Measurements from ENCODE around the gene RFX2.
"Not testable (repeated sequence)": the region's sequence is repeated elsewhere in the genome, so short reads cannot be mapped to it uniquely, and the experiment has no call there.

Gene RFX2

DNA sequence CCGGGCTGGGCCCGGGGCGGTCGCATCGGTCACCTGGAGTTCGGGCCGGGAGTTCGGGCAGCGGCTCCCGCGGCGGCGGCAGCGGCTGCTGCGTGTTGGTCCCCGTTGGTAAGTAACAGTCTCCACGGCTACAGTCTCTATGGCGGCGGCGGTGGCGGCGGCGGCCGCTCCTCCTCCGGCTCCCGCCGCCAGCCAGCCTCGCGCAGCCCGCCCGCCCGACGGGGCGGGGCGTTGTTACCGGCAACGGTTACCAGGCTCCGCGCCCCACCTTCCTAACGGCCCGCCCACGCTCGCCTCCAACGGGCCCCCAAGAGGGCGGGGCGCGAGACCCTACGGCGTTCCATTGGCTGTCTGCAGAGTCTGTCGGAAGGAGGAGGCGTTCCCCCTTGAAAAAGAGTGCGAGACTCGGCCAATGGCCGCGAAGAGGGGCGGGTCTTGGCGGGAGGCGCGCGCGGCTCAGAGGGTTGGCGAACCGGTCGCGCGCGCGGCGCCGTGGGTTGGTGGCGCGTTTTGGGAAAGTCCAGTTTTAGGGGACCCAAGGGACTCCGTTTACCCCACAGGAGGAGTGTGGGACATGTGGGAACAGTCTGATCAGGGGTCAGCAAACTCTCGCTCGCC is at the start of gene RFX2:
Gene RFX2, minus strand, starts transcription at position 141 of the 618 bp plus-strand sequence. CDS start 63,004 bp downstream, outside the sequence.
- peak; percentile 98 for DNase-seq (ENCODE audit: low read depth, low spot score)

DNA sequence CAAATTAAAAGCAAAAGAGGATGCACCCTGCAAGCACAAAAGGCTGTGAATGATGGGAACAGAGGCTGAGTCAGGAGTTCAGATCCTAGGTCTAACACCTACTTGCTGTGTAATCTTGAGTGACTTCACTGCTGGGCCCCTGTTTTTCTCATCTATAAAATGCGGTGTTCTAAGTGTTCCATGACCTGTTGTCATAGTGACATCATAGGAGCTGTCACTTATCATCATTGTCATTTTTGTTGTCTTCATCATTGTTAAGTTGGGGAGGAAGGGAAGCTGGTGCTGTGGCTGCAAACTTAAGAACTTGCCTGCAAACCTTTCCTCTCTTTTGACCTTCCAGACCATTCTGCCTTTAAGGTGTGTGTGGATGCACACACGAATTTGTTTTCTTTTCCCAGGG is 45.7 kb upstream of the RFX2 start:
- no peak for DNase-seq (ENCODE audit: low read depth, low spot score)

DNA sequence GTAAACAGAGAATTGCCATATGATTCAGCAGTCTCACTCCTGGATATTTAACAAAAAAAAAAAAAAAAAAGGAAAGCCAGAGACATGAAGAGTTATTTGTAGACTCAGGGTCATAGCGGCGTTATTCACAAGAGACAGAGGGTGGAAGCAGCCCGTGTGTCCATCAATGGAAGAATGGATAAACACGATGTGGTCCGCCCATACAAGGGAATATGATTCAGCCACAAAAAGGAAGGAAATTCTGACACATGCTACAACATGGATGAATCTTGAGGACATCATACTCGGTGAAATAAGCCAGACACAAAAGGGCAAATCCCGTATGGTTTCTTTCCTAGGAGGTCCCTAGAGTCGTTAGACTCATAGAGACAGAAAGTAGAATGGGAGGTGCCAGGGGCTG is 40.0 kb upstream of the RFX2 start:
- DNase-seq (ENCODE audit: low read depth, low spot score), result no peak

DNA sequence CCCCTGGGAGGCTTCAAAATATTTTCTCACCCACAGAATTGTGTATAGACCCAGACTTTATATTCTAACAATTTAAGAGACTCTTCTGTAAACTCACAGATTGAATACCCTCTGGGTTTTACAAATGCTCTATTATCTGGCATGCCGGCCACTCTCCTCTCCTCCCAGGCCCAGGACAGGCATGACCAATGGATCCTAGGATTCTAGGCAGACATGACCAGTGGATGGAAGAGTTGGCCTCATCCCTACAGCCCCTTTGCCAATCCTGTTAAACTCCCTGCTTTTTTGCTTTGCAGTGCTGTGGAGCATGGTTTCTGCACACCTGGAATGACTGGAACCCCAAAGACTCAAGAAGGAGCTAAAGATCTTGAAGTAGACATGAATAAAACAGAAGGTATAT is 30.9 kb upstream of the RFX2 start:
- no peak for DNase-seq (ENCODE audit: low read depth, low spot score)

DNA sequence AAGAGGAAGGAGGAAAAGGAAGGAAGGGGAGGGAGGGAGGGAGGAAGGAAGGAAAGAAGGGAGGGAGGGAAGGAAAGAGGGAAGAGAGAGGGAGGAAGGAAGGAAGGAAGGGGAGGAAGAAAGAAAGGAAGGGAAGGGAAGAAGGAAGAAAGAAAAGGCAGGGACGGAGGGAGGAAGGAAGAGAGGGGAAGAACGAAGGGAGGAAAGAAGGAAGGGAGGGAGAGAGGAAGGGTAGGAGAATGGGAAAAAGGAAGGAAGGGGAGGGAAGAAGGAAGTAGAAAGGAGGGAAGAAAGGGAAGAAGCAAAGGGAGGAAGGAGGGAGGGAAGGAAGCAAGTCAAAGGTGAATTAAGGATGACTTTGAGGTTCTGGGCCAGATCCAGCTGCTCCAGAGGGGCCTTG is 28.2 kb upstream of the RFX2 start:
- no peak for DNase-seq (ENCODE audit: low read depth, low spot score)

DNA sequence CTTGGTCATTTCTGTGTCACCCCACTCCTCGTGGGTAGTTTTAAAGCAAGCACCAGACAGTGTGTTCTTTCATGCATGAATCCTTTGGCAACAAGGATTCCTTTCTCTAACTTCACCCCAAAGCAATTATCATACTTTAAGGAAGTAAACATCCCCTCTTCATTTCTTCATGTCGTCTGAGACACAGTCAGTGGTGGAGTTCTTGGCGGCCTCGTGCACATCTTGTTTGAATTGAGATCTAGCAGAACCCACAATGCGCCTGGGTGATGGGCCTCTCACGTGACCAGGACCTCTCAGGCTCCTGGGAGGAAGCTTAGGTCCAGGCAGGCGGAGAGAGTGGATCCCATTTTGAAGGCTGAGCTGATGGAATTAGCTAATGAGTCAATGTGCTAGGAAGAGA is 27.8 kb upstream of the RFX2 start:
- DNase-seq (ENCODE audit: low read depth, low spot score), result no peak

DNA sequence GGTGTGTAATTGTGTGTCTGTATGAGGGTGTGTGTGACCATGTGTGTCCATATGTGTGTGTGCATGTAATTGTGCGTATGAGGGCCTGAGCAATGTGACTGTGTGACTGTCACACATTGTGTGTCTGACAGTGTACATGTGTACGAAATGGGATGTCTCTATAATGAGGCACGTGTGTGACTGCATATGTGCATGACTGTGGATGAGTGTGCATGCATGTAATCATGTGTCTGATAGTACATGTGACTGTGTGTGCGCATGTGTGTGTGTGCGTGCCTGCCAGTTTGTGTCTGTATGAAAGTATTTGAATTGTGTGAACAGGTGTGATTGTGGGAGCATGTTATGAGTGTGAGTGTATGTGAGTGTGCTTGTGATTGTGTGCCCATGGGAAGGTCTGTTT is 22.9 kb upstream of the RFX2 start:
- DNase-seq (ENCODE audit: low read depth, low spot score), result no peak

DNA sequence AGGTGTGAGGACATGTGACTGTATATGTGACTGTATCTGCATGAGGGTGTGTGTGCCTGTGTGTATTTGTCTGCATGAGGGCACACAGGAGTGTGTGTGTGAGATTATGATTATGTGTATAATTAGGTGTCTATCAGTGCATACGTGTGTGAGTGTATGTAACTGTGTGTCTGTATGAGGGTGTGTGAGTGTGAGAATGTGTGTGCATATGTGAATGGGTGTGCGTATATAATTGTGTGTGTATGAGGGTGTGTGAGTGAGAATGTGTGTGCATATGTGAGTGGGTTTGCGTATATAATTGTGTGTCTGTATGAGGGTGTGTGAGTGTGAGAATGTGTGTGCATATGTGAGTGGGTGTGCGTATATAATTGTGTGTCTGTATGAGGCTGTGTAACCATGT is 22.2 kb upstream of the RFX2 start:
- DNase-seq (ENCODE audit: low read depth, low spot score), result no peak

DNA sequence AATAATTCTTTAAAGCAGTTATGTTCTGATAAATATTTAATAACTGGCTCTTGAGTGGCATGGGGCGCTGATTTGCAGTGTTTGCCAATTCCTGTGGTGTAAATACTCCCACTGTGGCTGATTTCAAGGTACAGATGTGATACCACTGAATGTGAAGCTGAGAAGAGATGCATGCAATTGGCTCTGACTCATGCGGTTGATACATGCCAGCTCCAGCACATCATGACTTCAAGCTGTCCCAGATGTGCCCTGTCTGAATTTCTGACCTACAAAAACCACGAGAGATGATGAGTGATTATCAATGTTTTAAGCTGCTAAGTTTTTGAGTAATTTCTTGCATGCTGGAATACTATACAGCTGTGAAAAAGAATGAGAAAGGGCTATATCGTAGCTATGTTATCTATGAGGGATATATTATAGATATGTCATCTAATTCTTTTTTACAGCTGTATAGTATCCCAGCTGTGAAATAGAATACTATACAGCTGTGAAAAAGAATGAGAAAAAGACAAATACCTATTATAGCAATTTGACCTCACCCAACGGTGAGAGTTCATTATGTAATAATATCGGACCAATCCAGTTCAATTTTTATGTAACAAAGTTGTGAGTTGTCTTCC is 17.5 kb upstream of the RFX2 start:
- DNase-seq (ENCODE audit: low read depth, low spot score), result no peak

DNA sequence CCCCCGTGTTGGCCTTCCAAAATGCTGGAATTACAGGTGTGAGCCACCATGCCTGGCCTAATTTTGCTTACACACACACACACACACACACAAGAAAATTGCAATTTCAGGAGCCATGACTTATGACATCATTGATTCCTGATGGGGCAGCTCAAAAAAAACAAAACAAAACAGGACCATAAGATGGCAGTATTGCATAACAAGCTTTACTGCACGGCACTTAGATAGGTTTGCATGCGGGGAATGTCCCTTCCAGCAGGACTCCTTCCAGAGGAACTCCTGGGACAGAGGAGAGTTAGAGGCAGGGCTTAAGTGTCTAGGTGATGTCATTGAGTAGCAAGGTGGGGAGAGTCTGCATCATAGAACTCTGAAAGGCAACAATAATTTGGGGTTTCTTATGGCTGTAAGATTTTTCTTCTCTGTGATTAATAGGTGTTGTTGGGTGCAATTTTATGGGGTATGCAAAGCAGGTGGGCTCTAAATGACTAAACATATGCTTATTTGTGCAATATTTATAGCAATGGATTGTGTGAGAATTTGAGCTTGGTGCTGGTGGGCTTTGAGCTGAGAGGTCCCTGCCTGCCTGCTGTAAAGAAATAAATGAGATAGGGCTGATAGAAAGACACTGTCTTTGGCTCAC is 16.2 kb upstream of the RFX2 start:
- no peak for DNase-seq (ENCODE audit: low read depth, low spot score)

DNA sequence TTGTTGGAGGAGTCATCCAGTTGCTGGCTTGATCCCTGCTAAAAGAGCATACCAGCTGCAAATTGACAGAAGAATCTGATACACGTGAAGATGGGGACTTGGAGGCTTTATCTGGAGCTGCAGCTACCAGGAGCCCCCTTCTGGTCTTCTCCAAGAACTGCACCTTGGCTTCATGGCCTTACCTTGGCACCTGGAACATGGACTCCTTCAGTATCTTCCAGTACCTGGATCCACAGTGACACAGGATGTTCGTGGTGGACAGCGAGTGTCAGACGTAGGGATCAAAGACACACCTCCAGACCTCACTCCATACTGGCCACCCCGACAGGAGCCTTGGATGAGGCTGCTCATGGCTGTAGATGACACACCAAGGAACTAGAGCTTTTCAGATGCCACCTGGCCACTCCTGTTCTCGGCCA is 15.3 kb upstream of the RFX2 start:
- no peak for DNase-seq (ENCODE audit: low read depth, low spot score)

DNA sequence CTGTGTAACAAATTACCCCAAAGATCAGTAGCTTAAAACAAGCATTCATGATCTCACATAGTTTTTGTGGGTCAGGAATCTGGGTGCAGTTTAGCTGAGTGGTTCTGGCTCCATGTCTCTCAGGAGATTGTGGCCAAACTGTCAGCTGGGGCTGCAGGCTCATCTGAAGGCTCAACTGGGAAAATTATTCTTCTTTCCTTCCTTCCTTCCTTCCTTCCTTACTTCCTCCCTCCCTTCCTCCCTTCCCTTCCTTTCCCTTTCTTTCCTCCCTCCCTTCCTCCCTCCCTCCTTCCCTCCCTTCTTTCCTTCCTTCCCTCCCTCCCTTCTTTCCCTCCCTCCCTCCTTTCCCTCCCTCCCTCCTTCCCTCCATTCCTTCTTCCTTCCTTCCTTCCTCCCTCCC is 8.7 kb upstream of the RFX2 start:
- DNase-seq (ENCODE audit: low read depth, low spot score), result no peak

DNA sequence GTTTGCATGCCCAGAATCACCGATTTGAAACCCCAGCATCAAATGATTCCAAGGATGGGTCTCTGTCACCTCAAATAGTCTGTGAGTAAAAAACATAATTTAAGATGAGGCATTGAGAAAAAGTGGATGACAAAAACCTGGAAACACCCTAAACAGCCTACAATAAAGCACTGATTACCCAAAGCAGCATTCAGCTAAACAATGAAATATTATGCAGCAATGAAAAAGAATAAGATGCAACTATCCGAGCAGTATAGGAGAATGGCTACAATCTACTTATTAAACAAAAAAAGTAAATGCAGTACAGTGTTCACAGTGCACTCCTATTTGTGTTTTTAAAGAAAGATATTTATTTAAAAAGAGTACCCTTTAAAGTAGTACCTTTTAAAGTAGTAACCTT is 7.7 kb upstream of the RFX2 start:
- no peak for DNase-seq (ENCODE audit: low read depth, low spot score)

DNA sequence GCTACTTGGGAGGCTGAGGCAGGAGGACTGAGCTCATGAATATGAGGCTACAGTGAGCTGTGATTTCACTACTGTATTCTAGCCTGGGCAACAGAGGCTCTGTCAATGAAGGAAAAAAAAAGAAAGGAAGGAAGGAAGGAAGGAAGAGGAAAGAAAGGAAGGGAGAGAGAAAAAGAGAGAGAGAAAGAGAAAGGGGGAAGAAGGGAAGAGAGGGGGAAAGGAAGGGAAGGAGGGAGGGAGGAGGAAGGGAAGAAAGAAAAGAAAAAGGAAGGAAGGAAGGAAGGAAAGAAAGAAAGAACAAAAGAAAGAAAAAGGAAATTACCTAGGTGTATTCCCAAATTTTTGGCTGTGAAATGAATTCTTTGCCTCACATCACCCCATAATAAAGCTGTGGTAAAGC is 7.2 kb upstream of the RFX2 start:
- no peak for DNase-seq (ENCODE audit: low read depth, low spot score)

DNA sequence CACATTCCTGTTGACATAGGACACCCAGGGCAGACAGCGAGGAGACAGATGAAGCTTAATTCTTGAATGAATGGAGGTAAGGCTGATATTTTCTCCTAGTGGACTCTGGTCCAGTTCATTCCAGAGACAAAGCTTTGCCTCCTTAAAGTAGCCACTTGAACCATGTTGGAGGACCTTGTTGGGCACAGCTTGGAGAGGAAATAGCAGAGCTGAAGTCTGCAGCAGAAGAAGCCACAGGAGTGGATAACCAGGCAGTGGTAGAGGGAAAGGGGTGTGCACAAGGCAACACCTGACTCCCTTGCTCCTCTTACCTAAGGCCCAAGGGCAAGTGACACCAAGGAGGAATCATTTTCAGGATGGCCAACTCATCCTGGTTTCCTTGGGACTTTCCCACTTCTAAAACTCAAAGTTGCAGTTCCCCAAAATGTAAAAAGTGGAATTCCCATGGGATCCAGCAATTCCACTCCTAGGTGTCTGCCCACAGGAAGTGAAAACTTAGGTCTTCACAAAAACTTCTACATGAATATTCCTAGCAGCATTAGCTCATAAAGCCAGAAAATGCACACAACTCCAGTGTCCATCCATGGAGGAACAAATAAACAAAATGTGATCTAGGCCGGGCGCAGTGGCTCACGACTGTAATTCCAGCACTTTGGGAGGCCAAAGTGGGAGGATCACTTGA is 6.6 kb upstream of the RFX2 start:
- DNase-seq (ENCODE audit: low read depth, low spot score), result no peak

DNA sequence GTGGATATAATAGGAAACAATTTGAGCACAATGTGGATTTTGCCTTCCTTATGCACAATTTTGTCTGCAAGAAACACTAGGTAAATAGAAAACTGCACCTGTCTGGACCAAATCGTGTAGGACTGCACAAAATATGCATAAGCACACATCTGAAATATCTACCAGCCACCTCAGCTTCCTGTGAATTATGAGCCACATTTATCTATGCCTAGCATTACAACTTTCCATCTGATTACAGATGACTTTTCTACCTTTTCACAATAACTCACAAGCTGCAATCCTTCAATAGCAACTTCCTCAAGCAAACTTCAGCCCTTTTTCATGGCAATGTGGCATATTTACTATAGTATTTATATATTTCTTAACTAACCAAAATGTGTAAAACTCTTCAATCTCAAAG is 5.7 kb upstream of the RFX2 start:
- DNase-seq (ENCODE audit: low read depth, low spot score), result no peak

DNA sequence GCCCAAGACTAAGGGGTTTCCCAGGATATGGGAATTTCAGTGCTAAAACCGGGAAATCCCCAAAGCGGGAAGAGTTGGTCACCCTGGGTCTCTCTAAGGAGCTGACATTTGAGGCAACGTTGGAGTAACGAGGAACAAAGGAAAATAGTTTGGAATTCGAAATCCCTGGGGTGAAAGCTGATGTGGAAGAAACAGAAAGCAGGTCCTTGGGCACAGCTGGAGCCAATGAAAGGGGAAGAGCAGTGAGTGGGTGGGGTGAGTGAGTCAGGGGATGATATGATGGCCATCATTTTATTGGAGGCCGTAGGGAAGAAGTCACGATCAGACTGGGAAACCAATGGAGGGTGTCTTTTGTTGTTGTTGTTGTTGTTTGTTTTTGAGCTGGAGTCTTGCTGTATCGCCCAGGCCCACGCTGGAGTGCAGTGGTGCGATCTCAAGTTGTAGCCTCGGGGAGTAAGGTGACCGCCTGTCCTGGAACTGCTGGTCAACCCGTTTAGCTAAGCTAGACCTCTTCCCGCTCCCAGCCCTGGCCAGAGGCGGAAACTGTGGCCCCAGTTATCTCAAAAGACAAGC is 3.4 kb upstream of the RFX2 start:
- DNase-seq (ENCODE audit: low read depth, low spot score), result no peak

DNA sequence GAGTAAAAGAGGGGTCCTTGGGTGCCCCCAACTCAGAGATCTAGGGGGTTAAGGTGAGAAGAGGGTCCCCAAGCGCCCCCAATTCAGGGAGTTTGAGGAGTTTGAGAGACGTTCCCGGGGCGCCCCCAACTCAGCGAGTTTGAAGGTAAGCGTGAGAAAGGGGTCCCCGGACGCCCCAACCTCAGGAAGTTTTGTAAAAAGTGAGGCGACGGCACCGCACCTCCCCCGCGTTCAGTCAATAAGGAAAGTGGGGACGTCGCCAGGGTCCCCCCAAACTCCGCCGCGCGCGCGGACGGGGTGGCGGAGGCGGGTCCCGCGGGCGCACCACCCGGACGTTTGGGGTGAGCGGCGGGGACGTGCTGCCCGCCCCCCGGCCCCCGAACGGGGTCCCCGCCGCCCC is 353 bp downstream of the RFX2 start:
- DNase-seq (ENCODE audit: low read depth, low spot score), result no peak

DNA sequence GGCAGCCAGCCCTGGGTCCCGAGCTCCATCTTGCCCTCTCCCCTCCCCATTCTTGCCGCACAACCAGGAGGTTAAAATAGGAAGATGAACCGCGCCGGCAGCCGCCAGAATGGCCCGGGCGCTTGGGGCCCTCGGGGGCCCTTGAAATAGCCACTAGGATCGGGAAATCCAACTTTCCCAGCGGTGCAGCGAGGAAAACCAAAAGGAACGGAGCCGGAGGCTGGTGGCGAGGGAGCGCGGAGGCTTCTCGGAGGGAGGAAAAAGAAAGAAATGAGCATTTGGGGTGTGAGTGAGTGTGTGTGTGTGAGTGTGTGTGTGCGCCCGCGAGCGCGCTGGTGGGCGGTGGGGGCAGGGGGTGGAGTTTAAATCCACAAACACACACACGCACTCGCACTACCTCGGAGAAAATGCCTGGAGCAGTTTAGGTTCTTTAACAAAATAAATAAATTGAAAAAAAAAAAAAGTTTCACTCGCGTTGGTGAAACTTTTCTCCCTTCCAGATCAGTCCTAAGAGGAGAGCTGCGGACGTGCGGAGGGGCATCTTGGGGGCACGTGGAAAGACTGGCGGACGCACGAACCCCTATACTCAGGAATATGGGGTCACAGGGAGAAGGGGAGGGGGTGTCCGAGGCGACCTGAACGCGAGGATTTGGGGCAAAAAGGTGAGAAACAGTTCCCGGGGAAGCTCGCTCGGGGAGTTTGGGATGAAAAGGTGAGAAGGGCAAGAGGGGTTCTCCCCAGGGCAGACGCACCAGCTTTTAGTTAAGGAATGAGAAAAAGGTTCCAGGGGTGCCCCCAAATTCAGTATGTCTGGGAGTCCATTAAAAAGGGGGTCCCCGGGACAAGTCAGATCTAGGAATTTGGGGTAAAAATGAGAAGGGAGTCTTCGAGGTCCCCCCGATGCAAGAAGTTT is 1.3 kb downstream of the RFX2 start:
- DNase-seq (ENCODE audit: low read depth, low spot score), result no peak

DNA sequence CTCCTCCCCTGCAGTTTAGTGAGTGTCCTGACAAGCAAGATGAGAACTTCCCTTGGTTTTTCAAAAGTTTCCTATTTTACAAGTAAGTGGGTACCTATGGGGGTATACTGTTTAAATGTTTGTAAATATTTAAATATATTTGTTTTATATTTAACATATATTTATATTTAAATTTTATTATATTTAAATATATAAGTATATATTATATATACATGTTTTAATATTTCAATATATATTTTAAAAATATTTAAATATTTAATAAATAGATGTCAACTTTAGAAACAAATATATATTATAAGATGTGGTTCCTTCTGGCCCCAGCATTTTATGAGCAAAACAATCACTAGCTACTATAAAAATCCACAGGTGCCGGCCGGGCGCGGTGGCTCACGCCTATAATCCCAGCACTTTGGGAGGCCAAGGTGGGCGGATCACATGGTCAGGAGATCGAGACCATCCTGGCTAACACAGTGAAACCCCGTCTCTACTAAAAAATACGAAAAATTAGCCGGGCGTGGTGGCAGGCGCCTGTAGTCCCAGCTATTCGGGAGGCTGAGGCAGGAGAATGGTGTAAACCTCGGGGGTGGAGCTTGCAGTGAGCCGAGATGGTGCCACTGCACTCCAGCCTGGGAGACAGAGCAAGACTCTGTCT is 3.5 kb downstream of the RFX2 start:
- DNase-seq (ENCODE audit: low read depth, low spot score), result not testable (repeated sequence)

DNA sequence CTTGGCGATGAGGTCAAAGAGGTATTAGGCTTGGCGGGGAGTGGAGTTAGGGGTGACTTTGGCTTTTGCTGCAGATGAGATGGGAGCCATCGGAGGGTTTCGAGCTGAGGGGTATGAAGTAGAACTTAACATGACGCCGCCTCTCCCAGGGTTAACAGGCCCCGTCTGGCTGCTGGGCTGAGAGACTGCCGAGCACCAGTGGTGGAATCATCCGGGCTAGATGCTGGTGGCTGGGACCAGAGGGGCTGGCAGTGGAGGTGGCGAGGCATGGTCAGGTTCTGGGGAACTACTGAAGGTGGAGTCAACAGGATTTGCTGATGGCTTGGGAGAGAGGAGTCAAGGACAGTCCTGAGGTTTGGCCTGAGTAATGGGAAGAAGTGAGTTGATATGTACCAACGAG is 4.9 kb downstream of the RFX2 start:
- no peak for DNase-seq (ENCODE audit: low read depth, low spot score)

All from activated naive CD8-positive, alpha-beta T cell treated with anti-CD3 and anti-CD28 coated beads, Interleukin-2, amount 50 U/mL, for 16 hours (primary cell).